IgD-negative memory B cell (primary cell): ENCODE results near the gene SORT1. TPM values are rescaled to one million over a fixed set of nuclear protein-coding genes. Genes with fewer than 3 reads are reported as not detected.
A peak's percentile ranks its signal among the peaks of the same experiment; 100 is the strongest.

ENCODE experiments used
- H3K27ac Mint-ChIP-seq, 3 donors: one replicate each; pipeline ENCODE4 v1.8.0; 2020 to 2022; ENCODE audit warnings: mild to moderate bottlenecking in 3 of 3, mixed read lengths in 3 of 3, moderate library complexity in 1 of 3
- H3K27me3 Mint-ChIP-seq: one replicate; pipeline ENCODE4 v1.8.0; 2021; ENCODE audit warnings: mixed read lengths
- H3K36me3 Mint-ChIP-seq: one replicate; pipeline ENCODE4 v1.8.0; 2020; ENCODE audit warnings: mild to moderate bottlenecking, mixed read lengths
- H3K4me1 Mint-ChIP-seq, 3 donors: one replicate each; pipeline ENCODE4 v1.8.0; 2020 to 2022; ENCODE audit warnings: mixed read lengths in 3 of 3, mild to moderate bottlenecking in 1 of 3
- H3K4me3 Mint-ChIP-seq, 4 donors: one replicate each; pipeline ENCODE4 v1.8.0; 2020 to 2022; ENCODE audit warnings: mild to moderate bottlenecking in 4 of 4, mixed read lengths in 4 of 4, moderate library complexity in 3 of 4
- H3K9me3 Mint-ChIP-seq, 3 donors: one replicate each; pipeline ENCODE4 v1.8.0; 2020 to 2021; ENCODE audit warnings: mixed read lengths in 3 of 3, mild to moderate bottlenecking in 1 of 3
- polyA plus RNA-seq: library from polyadenylated mRNA; unstranded; fragments of 300-500 nt; fragmentation: Illumina TruSeq; gene quantifications from one replicate; pipeline ENCODE4 v1.2.3, GENCODE V29; 2021

The SORT1 gene
- polyA plus RNA-seq, 1 donor from 2014 or later: 0.09 TPM

DNA sequence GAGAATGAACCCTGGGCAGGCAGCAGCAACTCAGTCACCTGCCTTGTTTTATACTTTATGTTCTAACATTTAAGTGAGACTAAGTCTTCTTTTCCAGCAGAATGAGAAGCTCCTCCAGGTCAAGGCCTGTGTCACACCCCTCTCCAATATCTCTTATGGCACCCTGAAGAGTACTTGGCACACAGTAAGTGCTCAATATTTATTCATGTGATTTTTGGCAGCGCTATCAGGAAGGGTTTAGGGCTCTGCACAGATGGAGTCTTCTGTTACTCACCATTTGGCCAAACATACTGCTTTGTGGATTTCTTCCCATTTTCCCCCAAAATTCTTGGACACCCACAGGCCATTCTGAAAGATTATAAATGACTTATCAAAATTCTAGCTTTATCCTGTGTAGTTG is 47.1 kb downstream of the SORT1 start:
- no peak overlapping the region for H3K27ac Mint-ChIP-seq
- no peaks in the 10 kb centered on the region for H3K4me1 Mint-ChIP-seq
- peaks cover 9% of the 10 kb centered on the region for H3K27me3 Mint-ChIP-seq
- H3K9me3 Mint-ChIP-seq: no peaks in the 10 kb centered on the region
- H3K36me3 Mint-ChIP-seq: no peaks in the 10 kb centered on the region
- H3K4me3 Mint-ChIP-seq: no peak overlapping the region

DNA sequence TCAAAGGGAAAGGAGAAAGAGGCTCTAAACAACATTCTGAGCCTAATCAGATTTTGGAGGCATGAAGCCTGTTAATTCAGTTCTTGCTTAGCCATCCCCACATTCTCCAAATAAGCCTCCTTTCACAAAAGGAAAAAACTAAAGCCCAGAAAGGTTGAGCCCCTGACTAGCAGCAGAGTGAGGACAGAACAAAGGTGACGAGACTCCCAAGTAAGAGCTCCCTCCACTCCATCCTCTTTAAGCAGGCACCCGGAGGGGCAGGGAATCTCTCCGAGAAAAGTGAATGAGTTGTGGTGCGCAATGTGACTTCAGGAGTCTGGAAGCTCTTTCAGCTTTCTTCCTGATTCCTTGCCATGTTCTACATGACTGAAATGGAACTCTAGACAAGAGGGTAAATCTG is 47.5 kb downstream of the SORT1 start:
- Mint-ChIP-seq H3K4me3 (no peak overlapping the region), H3K36me3 (no peaks in the 10 kb centered on the region), H3K27ac (no peak overlapping the region), H3K4me1 (no peaks in the 10 kb centered on the region), H3K9me3 (no peaks in the 10 kb centered on the region), H3K27me3 (peaks cover 9% of the 10 kb centered on the region)

- Mint-ChIP-seq H3K27ac (no peak overlapping the region), H3K27me3 (peaks cover 3% of the 10 kb centered on the region), H3K4me1 (no peaks in the 10 kb centered on the region), H3K4me3 (no peak overlapping the region), H3K9me3 (no peaks in the 10 kb centered on the region), H3K36me3 (peaks cover 1% of the 10 kb centered on the region)
These were observed 50.2 kb downstream of the SORT1 start for GRCh38 chr1:109347511-109347910.

GRCh38 chr1:109341944-109342930 is 55.5 kb downstream of the SORT1 start:
- Mint-ChIP-seq H3K27ac (no peak overlapping the region), H3K27me3 (peaks cover 4% of the 10 kb centered on the region)

DNA sequence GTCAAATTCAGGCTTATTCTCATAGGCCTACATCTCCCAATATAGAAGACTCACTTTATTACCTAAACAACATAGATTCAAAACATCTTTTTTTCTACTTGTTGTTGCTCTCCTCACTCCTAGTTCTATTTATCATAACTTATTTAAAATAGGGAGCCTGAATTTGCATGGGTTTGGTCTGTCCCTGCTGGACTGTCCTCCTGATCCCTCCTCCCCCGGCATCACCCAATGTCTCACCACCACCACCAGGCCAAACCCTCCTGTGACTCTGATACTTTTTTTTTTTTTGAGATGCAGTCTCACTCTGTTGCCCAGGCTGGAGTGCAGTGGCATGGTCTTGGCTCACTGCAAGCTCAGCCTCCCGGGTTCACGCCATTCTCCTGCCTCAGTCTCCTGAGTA is 59.1 kb downstream of the SORT1 start:
- no peak overlapping the region for H3K4me3 Mint-ChIP-seq
- peaks cover 4% of the 10 kb centered on the region for H3K27me3 Mint-ChIP-seq

More at GRCh38 chr1:109341944-109342930, 55.5 kb downstream of the SORT1 start:
- Mint-ChIP-seq H3K36me3 (peaks cover 2% of the 10 kb centered on the region), H3K9me3 (no peaks in the 10 kb centered on the region), H3K4me3 (no peak overlapping the region), H3K4me1 (no peaks in the 10 kb centered on the region)

DNA sequence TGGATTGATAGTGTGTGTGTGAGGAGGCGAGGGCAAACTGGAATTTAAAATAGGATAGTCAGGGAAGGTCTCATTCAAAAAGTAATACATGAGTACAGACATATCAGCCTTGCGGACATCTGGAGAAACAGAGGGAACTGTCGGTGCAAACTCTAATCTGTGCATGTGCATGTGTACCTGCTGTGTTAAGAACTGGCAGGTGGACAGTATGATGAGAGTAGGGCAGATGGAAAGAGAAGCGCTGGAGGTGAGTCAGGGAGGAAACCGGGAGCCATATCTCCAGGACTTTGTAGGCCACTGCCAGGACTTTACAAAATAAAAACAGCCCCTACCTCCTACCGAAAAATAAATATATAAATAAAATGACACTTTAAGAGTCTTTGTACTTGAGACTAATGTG is 59.6 kb downstream of the SORT1 start:
- Mint-ChIP-seq H3K36me3 (peaks cover 1% of the 10 kb centered on the region), H3K27me3 (peaks cover 2% of the 10 kb centered on the region), H3K9me3 (no peaks in the 10 kb centered on the region), H3K4me1 (no peaks in the 10 kb centered on the region), H3K27ac (no peak overlapping the region), H3K4me3 (no peak overlapping the region)

More for the DNA sequence above, 59.1 kb downstream of the SORT1 start:
- Mint-ChIP-seq H3K9me3 (no peaks in the 10 kb centered on the region), H3K4me1 (no peaks in the 10 kb centered on the region), H3K27ac (no peak overlapping the region), H3K36me3 (peaks cover 1% of the 10 kb centered on the region)

DNA sequence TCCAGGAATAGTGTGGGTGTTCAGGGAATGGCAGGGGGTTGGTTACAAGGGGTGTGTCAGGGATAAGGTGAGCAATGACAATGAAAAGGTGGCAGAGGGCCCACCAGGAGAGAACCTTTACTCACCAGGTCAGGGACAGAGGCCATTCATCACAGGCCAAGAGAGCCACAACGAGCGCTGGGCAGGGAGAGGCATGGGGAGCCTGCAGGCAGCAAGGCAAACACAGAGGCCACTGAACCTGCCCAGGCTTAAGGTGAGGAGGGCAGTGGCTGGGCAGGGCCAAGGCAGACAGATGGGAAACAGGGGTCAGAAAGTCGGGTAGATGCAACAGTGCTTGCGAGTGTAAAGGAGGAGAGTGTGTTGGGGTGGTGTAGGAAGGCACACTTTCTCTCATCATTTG is 62.6 kb downstream of the SORT1 start:
- no peaks in the 10 kb centered on the region for H3K4me1 Mint-ChIP-seq
- no peak overlapping the region for H3K4me3 Mint-ChIP-seq
- peaks cover 8% of the 10 kb centered on the region for H3K27me3 Mint-ChIP-seq
- H3K36me3 Mint-ChIP-seq: peaks cover 1% of the 10 kb centered on the region
- peaks cover 2 to 13% (median 7%) of the 10 kb centered on the region in 3 donors for H3K9me3 Mint-ChIP-seq
- peak overlapping the region in 1 of 3 donors; percentile 71 for H3K27ac Mint-ChIP-seq

DNA sequence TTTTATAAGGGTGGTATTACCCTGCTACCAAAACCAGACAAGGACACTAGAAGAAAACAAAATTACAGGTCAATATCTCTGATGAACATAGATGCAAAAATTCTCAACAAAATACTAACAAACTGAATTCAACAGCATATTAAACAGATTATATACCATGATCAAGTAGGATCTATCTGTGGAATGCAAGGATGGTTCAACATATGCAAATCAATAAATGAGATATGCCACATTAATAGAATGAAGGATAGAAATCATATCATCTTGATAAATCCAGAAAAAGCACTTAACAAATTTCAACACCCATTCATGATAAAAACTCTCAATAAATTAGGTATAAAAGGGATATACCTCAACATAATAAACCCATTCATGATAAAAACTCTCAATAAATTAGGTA is 66.6 kb downstream of the SORT1 start:
- Mint-ChIP-seq H3K36me3 (no peaks in the 10 kb centered on the region), H3K4me3 (peak overlapping the region in 1 of 4 donors; percentile 18), H3K9me3 (peaks cover 2 to 13% (median 10%) of the 10 kb centered on the region in 3 donors), H3K27me3 (peaks cover 11% of the 10 kb centered on the region), H3K4me1 (no peaks in the 10 kb centered on the region), H3K27ac (no peak overlapping the region)

DNA sequence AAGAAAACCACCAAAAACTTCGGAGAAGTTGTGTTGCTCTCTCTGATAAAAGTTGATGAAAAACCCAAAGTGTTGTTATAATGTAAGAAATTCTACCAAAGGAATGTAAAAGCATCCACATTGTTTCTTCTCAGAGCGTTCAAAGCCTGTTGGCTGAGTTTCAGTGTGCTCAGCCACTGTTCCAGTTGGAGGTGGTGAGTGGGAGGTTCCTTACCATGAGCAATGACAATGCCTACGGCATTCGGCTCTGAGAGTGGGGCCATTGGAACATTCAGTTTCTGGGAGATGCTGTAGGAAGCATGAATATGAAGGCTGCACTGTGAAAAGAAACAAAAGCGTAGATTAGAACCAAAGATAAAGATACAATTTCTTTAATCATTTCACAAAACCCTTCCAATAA is 70.4 kb downstream of the SORT1 start:
- no peak overlapping the region for H3K27ac Mint-ChIP-seq

GRCh38 chr1:109322974-109323373 is 74.7 kb downstream of the SORT1 start:
- peaks cover 2% of the 10 kb centered on the region for H3K36me3 Mint-ChIP-seq
- no peaks in the 10 kb centered on the region for H3K9me3 Mint-ChIP-seq
- no peak overlapping the region for H3K4me3 Mint-ChIP-seq
- peaks cover 11% of the 10 kb centered on the region for H3K27me3 Mint-ChIP-seq
- H3K4me1 Mint-ChIP-seq: no peaks in the 10 kb centered on the region
- no peak overlapping the region for H3K27ac Mint-ChIP-seq

More for the DNA sequence above, 70.4 kb downstream of the SORT1 start:
- peaks cover 2 to 13% (median 10%) of the 10 kb centered on the region in 3 donors for H3K9me3 Mint-ChIP-seq
- no peaks in the 10 kb centered on the region for H3K4me1 Mint-ChIP-seq
- H3K27me3 Mint-ChIP-seq: peaks cover 11% of the 10 kb centered on the region
- H3K36me3 Mint-ChIP-seq: peaks cover under 1% of the 10 kb centered on the region
- no peak overlapping the region for H3K4me3 Mint-ChIP-seq

GRCh38 chr1:109319114-109319513 is 78.6 kb downstream of the SORT1 start:
- H3K36me3 Mint-ChIP-seq: peaks cover 4% of the 10 kb centered on the region
- peaks cover 12% of the 10 kb centered on the region for H3K27me3 Mint-ChIP-seq
- H3K9me3 Mint-ChIP-seq: no peaks in the 10 kb centered on the region
- no peaks in the 10 kb centered on the region for H3K4me1 Mint-ChIP-seq
- no peak overlapping the region for H3K4me3 Mint-ChIP-seq
- H3K27ac Mint-ChIP-seq: peak overlapping the region in 1 of 3 donors; percentile 11

- peaks cover 2% of the 10 kb centered on the region for H3K36me3 Mint-ChIP-seq
- H3K4me1 Mint-ChIP-seq: no peaks in the 10 kb centered on the region
- H3K4me3 Mint-ChIP-seq: no peak overlapping the region
- no peak overlapping the region for H3K27ac Mint-ChIP-seq
- peaks cover 19% of the 10 kb centered on the region for H3K27me3 Mint-ChIP-seq
- no peaks in the 10 kb centered on the region for H3K9me3 Mint-ChIP-seq
These were observed 81.2 kb downstream of the SORT1 start for GRCh38 chr1:109316506-109316905.

- no peak overlapping the region for H3K4me3 Mint-ChIP-seq
- H3K36me3 Mint-ChIP-seq: peaks cover 2% of the 10 kb centered on the region
- H3K27me3 Mint-ChIP-seq: peaks cover 16% of the 10 kb centered on the region
- H3K27ac Mint-ChIP-seq: no peak overlapping the region
- no peaks in the 10 kb centered on the region for H3K9me3 Mint-ChIP-seq
- H3K4me1 Mint-ChIP-seq: no peaks in the 10 kb centered on the region
These were observed 82.4 kb downstream of the SORT1 start for GRCh38 chr1:109315288-109315687.

DNA sequence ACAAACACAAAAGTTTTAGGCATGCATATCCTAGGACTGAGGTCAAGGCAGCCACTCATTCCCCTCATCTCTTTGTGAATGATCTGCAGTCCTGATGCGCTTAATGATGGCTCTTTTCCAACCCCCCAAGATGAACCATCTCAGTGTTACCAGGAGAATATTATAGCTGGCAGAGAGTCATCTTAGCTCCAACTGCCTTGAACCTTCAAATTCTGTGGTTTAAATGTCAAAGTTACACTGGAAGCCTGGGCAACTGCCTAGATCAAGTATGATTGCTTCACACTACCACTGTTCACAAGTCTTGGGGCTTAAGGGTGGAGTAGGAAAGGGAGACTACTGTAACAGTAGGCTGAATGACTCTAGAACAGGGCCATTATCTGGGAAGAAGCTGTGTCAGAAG is 82.9 kb downstream of the SORT1 start:
- peaks cover 18% of the 10 kb centered on the region for H3K27me3 Mint-ChIP-seq
- H3K9me3 Mint-ChIP-seq: no peaks in the 10 kb centered on the region
- no peak overlapping the region for H3K4me3 Mint-ChIP-seq
- peaks cover 2% of the 10 kb centered on the region for H3K36me3 Mint-ChIP-seq
- H3K4me1 Mint-ChIP-seq: no peaks in the 10 kb centered on the region
- H3K27ac Mint-ChIP-seq: no peak overlapping the region

GRCh38 chr1:109312978-109313775 is 84.5 kb downstream of the SORT1 start:
- no peaks in the 10 kb centered on the region for H3K9me3 Mint-ChIP-seq
- peaks cover 2% of the 10 kb centered on the region for H3K36me3 Mint-ChIP-seq
- H3K27ac Mint-ChIP-seq: no peak overlapping the region
- no peaks in the 10 kb centered on the region for H3K4me1 Mint-ChIP-seq
- no peak overlapping the region for H3K4me3 Mint-ChIP-seq
- peaks cover 11% of the 10 kb centered on the region for H3K27me3 Mint-ChIP-seq
